PC-9 (cell line): ENCODE results near the gene RAP1GAP2. TPM values are rescaled to one million over a fixed set of nuclear protein-coding genes. Genes with fewer than 3 reads are reported as not detected.

Source experiments
- BruUV-seq: library from RNA; stranded (reverse); fragments of 400-500 nt; replicated peaks from 2 replicates; lab custom pipeline; 2021; lab: Mats Ljungman, UMichigan
- CTCF ChIA-PET: fragments of 300-600 bp; sonication (Branson Sonifier 250); formaldehyde crosslinking; loops from one replicate; lab custom pipeline; 2022; ENCODE audit warnings: antibody characterized with exemption; lab: Charles Lee
- POLR2A ChIA-PET: fragments of 300-600 bp; sonication (Branson Sonifier 250); formaldehyde crosslinking; loops from one replicate; lab custom pipeline; 2022; ENCODE audit warnings: antibody characterized with exemption; ENCODE audit not compliant: unreplicated experiment; lab: Charles Lee
- DNase-seq, 2 experiments: peaks; one replicate each; pipeline versions ENCODE4 v3.0.0 to v3.0.0-alpha.2; 2015 to 2022; ENCODE audit warnings: mixed read lengths in 1 of 2
- H2AFZ ChIP-seq: fragments of 200-600 bp; sonication (generic); 2 replicates; pipeline ENCODE4 v1.8.1; 2017; ENCODE audit warnings: antibody characterized with exemption
- H3F3A ChIP-seq: fragments of 200-600 bp; sonication (generic); 2 replicates; pipeline ENCODE4 v1.8.1; 2017; ENCODE audit warnings: antibody characterized with exemption, mild to moderate bottlenecking, low read depth; ENCODE audit not compliant: insufficient read depth
- H3K27ac ChIP-seq: fragments of 200-600 bp; sonication (generic); 2 replicates; pipeline ENCODE4 v1.6.1; 2016; ENCODE audit warnings: mixed run types
- H3K27me3 ChIP-seq: fragments of 200-600 bp; sonication (generic); 2 replicates; pipeline ENCODE4 v1.6.1; 2016; ENCODE audit warnings: low read depth, mixed run types; ENCODE audit not compliant: insufficient read depth
- H3K36me3 ChIP-seq: fragments of 200-600 bp; sonication (generic); 2 replicates; pipeline ENCODE4 v1.6.1; 2016; ENCODE audit warnings: low read depth, mixed run types
- H3K4me1 ChIP-seq: fragments of 200-600 bp; sonication (generic); replicated peaks from 2 replicates; pipeline ENCODE4 v1.6.1; 2016; ENCODE audit warnings: mixed run types; ENCODE audit not compliant: insufficient read depth
- H3K4me2 ChIP-seq: fragments of 200-600 bp; sonication (generic); 2 replicates; pipeline ENCODE4 v1.6.1; 2017; ENCODE audit warnings: mixed run types
- H3K4me3 ChIP-seq: fragments of 200-600 bp; sonication (generic); 2 replicates; pipeline ENCODE4 v1.6.1; 2016; ENCODE audit warnings: mixed run types
- H3K79me2 ChIP-seq: fragments of 200-600 bp; sonication (generic); 2 replicates; pipeline ENCODE4 v1.6.1; 2017; ENCODE audit warnings: low read depth, mixed run types
- H3K9me2 ChIP-seq: fragments of 200-600 bp; sonication (generic); 2 replicates; pipeline ENCODE4 v1.8.1; 2017; ENCODE audit warnings: mild to moderate bottlenecking; ENCODE audit not compliant: insufficient read depth
- H3K9me3 ChIP-seq: fragments of 200-600 bp; sonication (generic); 2 replicates; pipeline ENCODE4 v1.8.1; 2016; ENCODE audit warnings: low read depth; ENCODE audit not compliant: insufficient read depth
- H4K20me1 ChIP-seq: fragments of 200-600 bp; sonication (generic); 2 replicates; pipeline ENCODE4 v1.8.1; 2017; ENCODE audit not compliant: insufficient read depth
- EZH2 ChIP-seq: fragments of 200-600 bp; sonication (generic); IDR thresholded peaks from 2 replicates; pipeline ENCODE4 v1.8.0; 2017; ENCODE audit warnings: antibody characterized with exemption, low read depth
- intact Hi-C: fragments of 100-400 bp; cut with micrococcal nuclease; formaldehyde crosslinking; loops from one replicate; pipeline ENCODE4 v1.10.0; 2022; ENCODE audit not compliant: unreplicated experiment
- total RNA-seq: library from RNA; stranded (reverse); gene quantifications from 2 replicates; pipeline ENCODE4 v1.2.3, GENCODE V29; 2021
- TF ChIP-seq, protein P1 (sequence below): fragments of 200-600 bp; sonication (generic); conservative IDR thresholded peaks from 2 replicates; pipeline ENCODE4 v1.6.1; 2017; ENCODE audit warnings: mixed run types, antibody characterized with exemption, mild to moderate bottlenecking, moderate library complexity

RAP1GAP2 gene
- total RNA-seq, 1 experiment from 2014 or later, result 10.1 TPM

DNA sequence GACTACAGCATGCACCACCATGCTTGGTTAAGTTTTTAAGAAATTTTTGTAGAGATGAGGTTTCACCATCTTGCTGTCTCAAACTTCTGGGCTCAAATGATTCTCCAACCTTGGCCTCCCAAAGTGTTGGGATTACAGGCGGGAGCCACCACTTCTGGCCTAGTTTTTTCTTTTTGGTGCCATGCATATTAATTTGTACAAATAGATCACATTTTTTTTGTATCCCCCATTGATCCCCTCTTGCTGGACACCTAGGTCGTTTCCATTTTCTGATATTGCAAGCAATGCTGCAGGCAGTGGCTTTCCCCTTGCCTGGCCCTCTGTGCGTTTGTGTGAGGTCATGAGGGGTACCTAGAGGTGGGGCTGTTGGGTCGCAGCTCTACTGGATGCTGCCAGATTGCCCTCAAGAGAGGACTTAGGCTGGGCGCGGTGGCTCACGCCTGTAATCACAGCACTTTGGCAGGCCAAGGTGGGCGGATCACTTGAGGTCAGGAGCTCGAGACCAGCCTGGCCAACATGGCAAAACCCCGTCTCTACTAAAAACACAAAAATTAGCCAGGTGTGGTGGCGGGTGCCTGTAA is 23.8 kb downstream of the RAP1GAP2 start:
- no peaks in the 10 kb centered on the region for H3K27me3 ChIP-seq
- H3K79me2 ChIP-seq, result no peaks in the 10 kb centered on the region
- ChIA-PET CTCF (no interaction called here), POLR2A (interaction anchor here (0.8 kb wide), 1 partner anchor 42 kb away, joined by 16 read pairs; no protein-coding TSS in a partner anchor)
- H3K9me2 ChIP-seq, result no peaks in the 10 kb centered on the region
- H2AFZ ChIP-seq, result no peak overlapping the region
- peaks cover 2% of the 10 kb centered on the region; the same call in 1 of the 2 replicates for H3K4me1 ChIP-seq
- no TSS peak for BruUV-seq
- no peaks in the 10 kb centered on the region for H4K20me1 ChIP-seq
- no peaks in the 10 kb centered on the region for H3F3A ChIP-seq
- intact Hi-C loops, result no loop called here
- DNase-seq, result no peak
- H3K36me3 ChIP-seq, result no peaks in the 10 kb centered on the region
- no peak overlapping the region for H3K4me2 ChIP-seq
- no peak for TF ChIP-seq EZH2
- TF ChIP-seq, protein P1, sequence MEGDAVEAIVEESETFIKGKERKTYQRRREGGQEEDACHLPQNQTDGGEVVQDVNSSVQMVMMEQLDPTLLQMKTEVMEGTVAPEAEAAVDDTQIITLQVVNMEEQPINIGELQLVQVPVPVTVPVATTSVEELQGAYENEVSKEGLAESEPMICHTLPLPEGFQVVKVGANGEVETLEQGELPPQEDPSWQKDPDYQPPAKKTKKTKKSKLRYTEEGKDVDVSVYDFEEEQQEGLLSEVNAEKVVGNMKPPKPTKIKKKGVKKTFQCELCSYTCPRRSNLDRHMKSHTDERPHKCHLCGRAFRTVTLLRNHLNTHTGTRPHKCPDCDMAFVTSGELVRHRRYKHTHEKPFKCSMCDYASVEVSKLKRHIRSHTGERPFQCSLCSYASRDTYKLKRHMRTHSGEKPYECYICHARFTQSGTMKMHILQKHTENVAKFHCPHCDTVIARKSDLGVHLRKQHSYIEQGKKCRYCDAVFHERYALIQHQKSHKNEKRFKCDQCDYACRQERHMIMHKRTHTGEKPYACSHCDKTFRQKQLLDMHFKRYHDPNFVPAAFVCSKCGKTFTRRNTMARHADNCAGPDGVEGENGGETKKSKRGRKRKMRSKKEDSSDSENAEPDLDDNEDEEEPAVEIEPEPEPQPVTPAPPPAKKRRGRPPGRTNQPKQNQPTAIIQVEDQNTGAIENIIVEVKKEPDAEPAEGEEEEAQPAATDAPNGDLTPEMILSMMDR, result no peak
- no peaks in the 10 kb centered on the region for H3K9me3 ChIP-seq
- H3K27ac ChIP-seq, result no peak overlapping the region
- no peak overlapping the region for H3K4me3 ChIP-seq

DNA sequence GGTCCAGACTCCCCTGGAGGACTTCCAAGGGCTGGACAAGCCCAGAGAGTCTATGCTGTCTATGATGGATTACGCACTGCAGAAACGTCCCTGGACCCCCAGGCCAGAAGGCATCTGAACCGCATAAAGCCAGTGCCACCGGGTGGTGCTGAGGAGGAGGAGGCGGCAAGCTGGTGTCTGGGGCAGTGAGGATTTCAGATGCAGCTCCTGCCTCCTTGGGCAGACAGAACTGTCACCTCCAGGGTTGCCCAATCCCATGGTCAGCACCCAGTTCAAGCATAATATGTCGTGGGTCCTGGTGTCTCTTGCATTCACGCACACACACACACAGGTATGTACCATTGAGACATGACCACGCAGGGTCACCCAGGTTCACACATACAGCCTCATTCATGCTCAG is 25.6 kb downstream of the RAP1GAP2 start:
- H3K4me3 ChIP-seq, result no peak overlapping the region
- H3K4me1 ChIP-seq, result no peaks in the 10 kb centered on the region
- 0 out of 2 replicates have a peak, but pooled peaks cover 2% of the 10 kb centered on the region for H3K27me3 ChIP-seq
- no peaks in the 10 kb centered on the region for H3F3A ChIP-seq
- no peak overlapping the region for H3K4me2 ChIP-seq
- TF ChIP-seq, protein P1, result no peak
- no peak for TF ChIP-seq EZH2
- H3K79me2 ChIP-seq, result no peaks in the 10 kb centered on the region
- no peak overlapping the region for H3K27ac ChIP-seq
- POLR2A ChIA-PET, result no interaction called here
- H4K20me1 ChIP-seq, result no peaks in the 10 kb centered on the region
- DNase-seq, result no peak
- intact Hi-C loops, result no loop called here
- H3K9me2 ChIP-seq, result no peaks in the 10 kb centered on the region
- H2AFZ ChIP-seq, result no peak overlapping the region
- CTCF ChIA-PET, result interaction anchor here (0.6 to 0.7 kb wide), 3 partner anchors 190 to 861 kb away, joined by 3 to 6 read pairs (median 3); no protein-coding TSS in a partner anchor
- BruUV-seq, result no TSS peak
- no peaks in the 10 kb centered on the region for H3K9me3 ChIP-seq
- H3K36me3 ChIP-seq, result no peaks in the 10 kb centered on the region

DNA sequence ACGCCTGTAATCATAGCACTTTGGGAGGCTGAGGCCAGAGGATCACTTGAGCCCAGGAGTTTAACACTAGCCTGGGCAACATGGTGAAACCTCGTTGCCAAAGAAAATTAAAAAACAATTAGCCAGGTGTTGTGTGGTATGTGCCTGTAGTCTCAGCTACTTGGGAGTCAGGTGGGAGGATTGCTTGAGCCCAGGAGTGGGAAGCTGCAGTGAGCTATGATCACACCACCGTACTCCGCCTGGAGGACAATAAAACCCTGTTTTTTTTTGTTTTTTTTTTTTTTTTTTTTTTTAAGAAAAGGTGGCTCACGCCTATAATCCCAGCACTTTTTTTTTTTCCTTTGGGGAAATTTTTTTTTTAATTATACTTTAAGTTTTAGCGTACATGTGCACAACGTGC is 26.1 kb downstream of the RAP1GAP2 start:
- intact Hi-C loops, result no loop called here
- Histone ChIP-seq H3K4me3 (no peak overlapping the region), H3K27me3 (0 out of 2 replicates have a peak, but pooled peaks cover 3% of the 10 kb centered on the region), H3K4me2 (no peak overlapping the region), H3K36me3 (no peaks in the 10 kb centered on the region), H3K4me1 (no peaks in the 10 kb centered on the region), H3K79me2 (no peaks in the 10 kb centered on the region), H3K9me3 (no peaks in the 10 kb centered on the region), H3K9me2 (no peaks in the 10 kb centered on the region), H3K27ac (no peak overlapping the region), H4K20me1 (no peaks in the 10 kb centered on the region), H3F3A (no peaks in the 10 kb centered on the region), H2AFZ (no peak overlapping the region)
- no peak for TF ChIP-seq EZH2
- TF ChIP-seq, protein P1, result no peak
- BruUV-seq, result no TSS peak
- ChIA-PET POLR2A (no interaction called here), CTCF (interaction anchor here (0.6 kb wide), 2 partner anchors 189 to 718 kb away, joined by 3 to 6 read pairs; no protein-coding TSS in a partner anchor)
- no peak for DNase-seq
